SK-N-SH treated with all-trans-retinoic acid at 6 μM for 48 hours (cell line): Measurements from ENCODE around the gene CEP131.

ENCODE experiments used
- ATAC-seq: fragments of 200-7000 bp; cut with Tn5 transposase; 3 replicates; pipeline ENCODE4 v1.9.1; 2020; ENCODE audit warnings: mild to moderate bottlenecking, moderate library complexity
- ARNTL ChIP-seq: fragments of 450-650 bp; formaldehyde crosslinking; IDR thresholded peaks from 2 replicates; pipeline ENCODE4 v1.5.0; 2020; ENCODE audit warnings: low read depth, mild to moderate bottlenecking, moderate library complexity, borderline replicate concordance
- BACH2 ChIP-seq: fragments of 250-450 bp; sonication (Bioruptor Pico); IDR thresholded peaks from 2 replicates; pipeline ENCODE4 v1.9.0; 2021; ENCODE audit warnings: mild to moderate bottlenecking, borderline replicate concordance
- CSDC2 ChIP-seq: fragments of 250-450 bp; sonication (Bioruptor Pico); IDR thresholded peaks from 2 replicates; pipeline ENCODE4 v1.5.0; 2020; ENCODE audit warnings: mild to moderate bottlenecking, moderate library complexity
- ESRRG ChIP-seq: fragments of 250-450 bp; sonication (Bioruptor Pico); IDR thresholded peaks from 2 replicates; pipeline ENCODE4 v1.6.1; 2021; ENCODE audit warnings: mild to moderate bottlenecking
- GLIS3 ChIP-seq: fragments of 250-450 bp; sonication (Bioruptor Pico); IDR thresholded peaks from 2 replicates; pipeline ENCODE4 v1.5.0; 2020; ENCODE audit warnings: mild to moderate bottlenecking, moderate library complexity
- ISL1 ChIP-seq: fragments of 250-450 bp; sonication (Bioruptor Pico); IDR thresholded peaks from 2 replicates; pipeline ENCODE4 v2.1.2; 2022; ENCODE audit warnings: mild to moderate bottlenecking, moderate library complexity
- OSR1 ChIP-seq: fragments of 250-450 bp; sonication (Bioruptor Pico); IDR thresholded peaks from 2 replicates; pipeline ENCODE4 v1.8.0; 2022; ENCODE audit warnings: moderate library complexity, mild to moderate bottlenecking, inconsistent platforms
- PATZ1 ChIP-seq: fragments of 250-450 bp; sonication (Bioruptor Pico); IDR thresholded peaks from 2 replicates; pipeline ENCODE4 v1.8.0; 2020; ENCODE audit warnings: mild to moderate bottlenecking, moderate library complexity, borderline replicate concordance
- POU6F1 ChIP-seq: fragments of 250-450 bp; sonication (Bioruptor Pico); IDR thresholded peaks from 2 replicates; pipeline ENCODE4 v1.8.0; 2021; ENCODE audit warnings: low read depth, mild to moderate bottlenecking, moderate library complexity, borderline replicate concordance
- PPARA ChIP-seq: fragments of 250-450 bp; sonication (Bioruptor Pico); IDR thresholded peaks from 2 replicates; pipeline ENCODE4 v1.5.0; 2020; ENCODE audit warnings: mild to moderate bottlenecking, borderline replicate concordance
- RARB ChIP-seq: fragments of 250-450 bp; sonication (Bioruptor Pico); IDR thresholded peaks from 2 replicates; pipeline ENCODE4 v1.8.0; 2021; ENCODE audit warnings: mild to moderate bottlenecking, moderate library complexity
- SNAI2 ChIP-seq: fragments of 250-450 bp; sonication (Bioruptor Pico); IDR thresholded peaks from 2 replicates; pipeline ENCODE4 v1.5.0; 2020; ENCODE audit warnings: mild to moderate bottlenecking, moderate library complexity
- TCF4 ChIP-seq: fragments of 250-450 bp; sonication (Bioruptor Pico); IDR thresholded peaks from 2 replicates; pipeline ENCODE4 v1.8.0; 2021; ENCODE audit warnings: mild to moderate bottlenecking, moderate library complexity, borderline replicate concordance
- TOX ChIP-seq: fragments of 250-450 bp; sonication (Bioruptor Pico); IDR thresholded peaks from 2 replicates; pipeline ENCODE4 v1.8.0; 2021; ENCODE audit warnings: mild to moderate bottlenecking, moderate library complexity, borderline replicate concordance
- TSHZ2 ChIP-seq: fragments of 250-450 bp; sonication (Bioruptor Pico); IDR thresholded peaks from 2 replicates; pipeline ENCODE4 v1.5.0; 2020; ENCODE audit warnings: mild to moderate bottlenecking, moderate library complexity
- ZC3H10 ChIP-seq: fragments of 250-450 bp; sonication (Bioruptor Pico); IDR thresholded peaks from 2 replicates; pipeline ENCODE4 v1.5.1; 2021; ENCODE audit warnings: mild to moderate bottlenecking, moderate library complexity
- ZFP3 ChIP-seq: fragments of 250-450 bp; sonication (Bioruptor Pico); IDR thresholded peaks from 2 replicates; pipeline ENCODE4 v1.5.0; 2020; ENCODE audit warnings: mild to moderate bottlenecking, moderate library complexity
- ZFP30 ChIP-seq: fragments of 450-650 bp; formaldehyde crosslinking; IDR thresholded peaks from 2 replicates; pipeline ENCODE4 v1.5.0; 2022; ENCODE audit warnings: mild to moderate bottlenecking, moderate library complexity
- ZNF565 ChIP-seq: fragments of 450-650 bp; formaldehyde crosslinking; conservative IDR thresholded peaks from 2 replicates; pipeline ENCODE4 v1.5.0; 2020; ENCODE audit warnings: low read depth, mild to moderate bottlenecking, moderate library complexity
- ZNF70 ChIP-seq: fragments of 450-650 bp; formaldehyde crosslinking; IDR thresholded peaks from 2 replicates; pipeline ENCODE4 v1.5.0; 2020; ENCODE audit warnings: mild to moderate bottlenecking, moderate library complexity
- ZNF8 ChIP-seq: fragments of 450-650 bp; formaldehyde crosslinking; IDR thresholded peaks from 2 replicates; pipeline ENCODE4 v1.5.0; 2020; ENCODE audit warnings: mild to moderate bottlenecking, moderate library complexity

CEP131 gene

GRCh38 chr17:81233811-81234505, 11.2 kb upstream of the CEP131 start:
- ATAC-seq, result no peak
- no peak for TF ChIP-seq ZFP3 (CRISPR knock-in tag)
- no peak for TF ChIP-seq ZNF8 (CRISPR knock-in tag)
- no peak for TF ChIP-seq ESRRG

- TF ChIP-seq BACH2 (CRISPR knock-in tag) (no peak), ZNF565 (no peak), ZC3H10 (CRISPR knock-in tag) (no peak), SNAI2 (CRISPR knock-in tag) (no peak), ZFP30 (no peak), CSDC2 (CRISPR knock-in tag) (no peak), POU6F1 (no peak), PPARA (no peak), RARB (CRISPR knock-in tag) (no peak), TOX (CRISPR knock-in tag) (no peak), PATZ1 (no peak), GLIS3 (CRISPR knock-in tag) (no peak), ISL1 (no peak), ARNTL (CRISPR knock-in tag) (no peak), TSHZ2 (no peak), ZNF70 (CRISPR knock-in tag) (no peak), TCF4 (no peak), ZFP3 (CRISPR knock-in tag) (no peak), ZNF8 (CRISPR knock-in tag) (no peak)
- ATAC-seq, result no peak
Observed at GRCh38 chr17:81233316-81233715, 10.6 kb upstream of the CEP131 start.

- no peak for ATAC-seq
- TF ChIP-seq TCF4, result no peak
- TF ChIP-seq ZC3H10 (CRISPR knock-in tag), result no peak
- no peak for TF ChIP-seq PPARA
- TF ChIP-seq OSR1 (CRISPR knock-in tag), result no peak
- no peak for TF ChIP-seq PATZ1
- TF ChIP-seq ISL1, result no peak
- no peak for TF ChIP-seq POU6F1
- TF ChIP-seq ZFP30, result no peak
- no peak for TF ChIP-seq ZNF565
- TF ChIP-seq, all 23 proteins: peak for 0
Observed at GRCh38 chr17:81232616-81233241, 10.0 kb upstream of the CEP131 start.
